HG03064 (cell line): ENCODE measurements around the gene HSF5.

ENCODE experiments used
- ATAC-seq: cut with Tn5 transposase; IDR thresholded peaks from one replicate; pipeline ENCODE4 v1.9.1; 2021; ENCODE audit warnings: low read depth; ENCODE audit not compliant: unreplicated experiment

The HSF5 gene, protein sequence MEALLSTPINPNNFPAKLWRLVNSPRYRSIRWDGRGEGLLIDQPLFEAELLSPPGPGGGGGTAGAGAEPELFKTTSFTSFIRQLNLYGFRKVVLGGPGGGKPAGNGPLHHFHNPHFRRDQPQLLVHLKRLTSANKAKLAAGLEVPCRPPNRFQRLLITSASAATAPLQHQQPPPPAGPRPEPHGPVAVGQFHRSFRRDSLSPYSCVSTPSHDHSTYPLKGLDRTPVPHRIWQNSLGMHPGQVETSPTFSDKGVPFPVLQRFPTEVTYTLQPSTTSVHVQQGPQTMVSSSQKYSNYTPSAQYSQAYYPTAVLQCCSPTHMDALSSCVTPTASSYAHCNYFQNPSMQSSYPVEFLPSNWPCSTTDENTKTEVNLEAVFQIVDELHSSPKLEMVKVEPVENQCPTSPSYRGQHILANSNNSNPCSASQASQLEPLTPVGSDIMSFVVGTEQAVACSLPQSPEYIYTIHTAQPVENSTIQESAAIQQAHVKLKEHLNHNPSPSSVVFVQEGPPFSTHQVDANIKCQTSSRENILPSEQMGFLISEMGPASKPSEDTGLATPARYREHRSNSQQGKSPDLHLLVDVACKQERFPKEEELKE

DNA sequence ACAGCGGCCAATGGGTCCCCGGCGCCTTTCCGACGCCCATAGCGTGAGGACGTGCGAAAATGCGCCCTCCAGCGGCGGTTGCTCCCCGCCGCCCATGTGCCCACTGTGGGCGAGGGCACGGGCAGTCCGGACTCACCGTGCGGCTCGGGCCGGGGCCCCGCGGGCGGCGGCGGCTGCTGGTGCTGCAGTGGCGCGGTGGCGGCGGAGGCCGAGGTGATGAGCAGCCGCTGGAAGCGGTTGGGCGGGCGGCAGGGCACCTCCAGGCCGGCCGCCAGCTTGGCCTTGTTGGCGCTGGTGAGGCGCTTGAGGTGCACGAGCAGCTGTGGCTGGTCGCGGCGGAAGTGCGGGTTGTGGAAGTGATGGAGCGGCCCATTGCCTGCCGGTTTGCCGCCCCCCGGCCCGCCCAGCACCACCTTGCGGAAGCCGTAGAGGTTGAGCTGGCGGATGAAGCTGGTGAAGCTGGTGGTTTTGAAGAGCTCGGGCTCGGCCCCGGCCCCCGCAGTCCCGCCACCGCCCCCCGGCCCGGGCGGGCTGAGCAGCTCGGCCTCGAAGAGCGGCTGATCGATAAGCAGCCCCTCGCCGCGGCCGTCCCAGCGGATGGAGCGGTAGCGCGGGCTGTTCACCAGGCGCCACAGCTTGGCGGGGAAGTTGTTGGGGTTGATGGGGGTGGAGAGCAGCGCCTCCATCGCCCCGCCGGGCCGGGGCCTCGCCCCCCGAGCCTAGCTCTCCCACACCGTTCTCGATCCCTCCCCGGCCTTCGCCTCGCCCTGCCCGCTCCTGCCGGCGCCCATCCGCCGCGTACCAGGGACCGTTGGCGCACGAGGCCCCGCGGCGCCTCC, at the start of gene HSF5:
Gene HSF5, minus strand, starts transcription at position 820 of the 839 bp plus-strand sequence. Its CDS starts 134 bp downstream, at position 686.
- ATAC-seq = no peak

DNA sequence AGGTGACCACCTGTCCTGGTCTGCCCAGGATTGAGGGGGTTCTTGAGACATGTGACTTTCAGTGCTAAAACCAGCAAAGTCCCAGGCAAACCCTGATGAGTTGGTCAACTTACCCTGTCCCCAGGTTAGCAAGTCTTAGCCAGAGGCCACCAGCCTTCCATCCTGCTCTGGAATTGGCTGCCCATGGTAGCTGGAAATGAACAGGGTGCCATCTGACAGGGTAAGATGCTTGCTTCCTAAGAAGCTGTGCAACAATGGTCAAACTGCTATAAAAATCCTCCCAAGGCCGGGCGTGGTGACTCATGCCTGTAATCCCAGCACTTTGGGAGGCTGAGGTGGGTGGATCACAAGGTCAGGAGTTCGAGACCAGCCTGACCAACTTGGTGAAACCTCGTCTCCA, 49.1 kb upstream of the HSF5 start:
- ATAC-seq = no peak

DNA sequence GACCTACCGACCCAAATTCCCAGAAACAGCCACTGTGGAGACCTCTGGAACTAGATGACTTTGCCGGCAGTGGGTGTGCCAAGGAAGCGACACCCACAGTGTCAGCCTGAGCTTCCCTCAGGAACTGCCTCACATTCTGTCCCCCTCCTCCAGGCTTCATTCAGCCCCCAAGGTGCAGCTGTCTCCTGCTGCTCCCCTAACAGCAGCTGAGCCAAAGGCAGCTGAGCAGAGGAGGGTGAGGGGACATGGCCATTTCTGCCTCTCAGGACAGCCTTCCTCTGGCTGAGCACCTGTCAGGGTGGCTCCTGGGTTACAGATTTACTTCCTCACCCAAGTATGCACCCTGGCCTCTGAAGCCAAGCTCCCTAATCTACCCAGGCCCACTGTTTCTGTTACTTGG, 48.3 kb upstream of the HSF5 start:
- no peak for ATAC-seq

DNA sequence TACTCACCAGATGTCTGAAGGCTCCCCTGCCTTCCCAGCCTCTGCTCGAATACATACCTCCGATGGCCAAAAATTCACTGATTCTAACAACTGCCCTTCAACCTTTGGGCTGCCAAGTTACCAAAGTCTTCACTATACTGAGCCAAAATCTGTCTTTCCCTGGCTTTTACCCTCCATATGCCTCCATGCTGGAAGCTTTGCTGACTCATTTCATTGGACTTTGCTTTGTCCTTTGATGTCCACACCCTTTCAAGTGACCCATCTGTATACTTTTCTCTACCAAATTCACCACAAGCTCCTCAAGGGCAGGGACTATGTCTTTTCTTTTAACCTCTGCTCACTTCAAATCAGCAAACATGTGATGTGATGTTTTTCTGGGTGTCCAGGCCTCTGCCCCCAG, 47.2 kb upstream of the HSF5 start:
- ATAC-seq = no peak

DNA sequence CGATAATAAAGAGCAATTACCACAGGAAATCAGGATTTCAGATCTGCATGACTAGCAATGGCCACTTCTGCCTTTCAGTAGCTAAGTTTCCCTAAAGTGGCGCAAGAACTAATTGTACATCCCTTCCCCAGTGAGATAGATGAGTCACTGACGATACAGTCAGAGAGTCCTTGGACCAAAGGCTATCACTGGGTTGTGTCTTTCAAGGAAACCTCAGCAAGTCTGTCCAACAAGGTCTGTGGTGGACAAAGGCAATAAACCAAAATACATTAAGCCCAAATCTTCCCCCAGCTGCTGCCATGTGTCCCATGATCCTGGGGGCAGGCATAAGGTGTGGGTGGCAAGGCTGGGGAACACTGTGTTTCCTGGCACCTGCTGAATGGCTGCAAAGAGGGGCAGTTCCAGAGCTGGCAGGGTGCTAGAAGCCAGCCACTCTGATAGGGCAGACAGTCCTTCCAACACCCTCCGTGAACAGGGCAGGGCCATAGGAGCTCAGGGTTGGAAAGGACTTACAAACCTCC, 46.8 kb upstream of the HSF5 start:
- no peak for ATAC-seq

DNA sequence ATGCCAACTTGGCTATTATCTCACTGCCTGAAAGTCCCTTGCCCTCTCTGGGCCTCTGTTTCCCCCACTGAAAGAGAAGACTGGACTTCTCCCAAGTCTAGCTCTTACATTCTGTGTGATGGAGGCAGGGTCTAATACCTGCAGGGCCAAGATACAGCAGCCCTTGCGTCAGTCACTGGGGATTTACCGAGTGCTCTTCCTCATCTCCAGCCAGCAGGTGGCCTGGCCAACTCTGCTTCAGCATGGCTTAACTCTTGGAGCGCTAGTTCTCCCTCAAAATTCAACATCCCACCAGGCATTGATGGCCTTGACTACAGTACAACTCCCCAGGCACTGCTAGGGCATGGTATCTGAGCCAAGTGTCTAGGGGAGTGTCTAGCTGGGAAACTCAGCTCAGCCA, 46.1 kb upstream of the HSF5 start:
- ATAC-seq = no peak

DNA sequence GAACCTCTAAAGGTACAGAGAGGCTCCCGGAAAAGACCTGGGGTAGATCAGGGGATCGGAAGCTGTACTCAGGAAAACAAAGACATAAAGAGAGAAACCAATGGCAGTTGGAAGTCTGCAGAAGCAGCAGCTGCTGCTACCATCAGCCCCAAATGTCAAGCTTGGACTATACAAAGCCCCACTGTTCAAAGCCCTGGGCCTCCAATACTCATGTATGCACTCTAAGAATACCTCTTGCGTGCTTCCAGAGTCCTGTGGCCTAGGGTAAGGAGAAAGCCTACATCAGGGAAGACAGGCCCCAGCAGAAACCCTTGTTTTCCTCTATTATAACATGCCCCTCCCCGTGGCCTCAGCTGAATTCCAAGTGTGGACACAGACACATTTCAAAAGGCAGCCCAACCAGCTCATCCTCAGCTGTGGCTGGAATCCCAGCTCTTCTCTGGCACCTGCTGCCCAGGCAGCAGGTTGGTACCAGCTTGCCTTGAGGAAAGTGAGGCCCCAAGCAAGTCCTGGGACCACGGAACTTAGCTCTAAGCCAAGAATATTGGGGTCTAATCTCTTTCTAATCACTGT, 45.5 kb upstream of the HSF5 start:
- ATAC-seq = no peak

DNA sequence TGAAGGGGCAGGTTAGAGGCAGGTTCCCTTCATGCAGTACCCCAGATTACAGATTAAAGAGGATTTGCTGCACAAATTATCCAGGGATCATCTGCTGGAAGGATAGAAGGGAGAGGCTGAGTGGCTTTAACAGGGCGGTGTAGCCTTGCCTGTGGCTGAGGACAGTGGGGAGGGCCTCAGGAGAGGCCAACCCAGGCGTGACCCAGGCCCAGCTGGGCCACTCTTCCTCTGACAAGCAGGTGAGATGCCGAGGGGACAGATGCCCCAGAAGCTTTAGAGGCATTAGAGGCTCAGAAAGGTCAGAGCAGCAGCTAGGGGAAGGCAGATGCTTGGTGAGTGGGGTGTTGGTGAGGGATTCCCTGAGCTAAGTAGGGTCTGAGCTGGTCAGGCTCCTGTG, 44.3 kb upstream of the HSF5 start:
- ATAC-seq = no peak

DNA sequence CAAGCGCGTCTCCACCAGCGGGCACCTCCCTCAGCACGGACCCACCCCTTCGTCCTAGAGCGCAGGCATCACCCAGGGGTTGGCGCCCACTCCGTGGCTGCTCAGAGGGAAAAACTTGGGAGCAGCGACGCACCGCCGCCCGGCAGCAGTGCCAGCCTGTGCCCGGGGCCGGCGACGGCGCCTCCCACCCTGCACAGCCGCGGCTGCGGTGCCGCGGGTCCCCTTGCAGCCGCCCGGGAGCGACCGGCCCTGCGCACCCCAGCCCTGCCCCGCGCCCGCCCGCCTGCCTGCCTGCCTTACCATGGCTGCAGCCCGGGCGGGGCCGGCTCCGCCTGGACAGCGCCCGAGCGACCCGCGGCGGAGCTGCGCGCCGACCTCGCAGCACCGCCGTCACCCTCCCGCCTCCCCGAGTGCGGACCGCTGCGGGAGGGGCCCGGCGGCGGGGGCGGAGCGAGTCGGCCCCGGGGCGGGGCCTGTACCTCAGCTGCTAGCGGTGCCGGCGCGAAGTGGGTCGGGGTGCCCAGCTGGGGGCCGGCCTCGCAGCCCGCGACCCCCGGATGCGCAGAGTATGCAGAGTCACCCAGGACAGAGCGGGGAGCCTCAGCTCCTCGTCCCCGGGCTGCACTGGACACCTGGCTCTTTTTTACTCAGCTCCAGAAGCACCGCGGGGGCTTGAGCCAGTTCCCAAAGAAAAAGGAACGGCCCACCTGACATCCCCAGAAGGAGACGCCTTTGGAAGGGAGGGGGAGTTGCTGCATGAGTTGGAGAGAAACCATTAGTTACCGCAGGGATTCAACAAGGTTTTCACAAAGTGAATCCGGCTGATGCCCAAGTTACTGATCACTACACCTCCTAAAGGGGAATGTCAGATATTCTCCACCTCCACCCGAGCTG, 43.7 kb upstream of the HSF5 start:
- ATAC-seq = no peak

DNA sequence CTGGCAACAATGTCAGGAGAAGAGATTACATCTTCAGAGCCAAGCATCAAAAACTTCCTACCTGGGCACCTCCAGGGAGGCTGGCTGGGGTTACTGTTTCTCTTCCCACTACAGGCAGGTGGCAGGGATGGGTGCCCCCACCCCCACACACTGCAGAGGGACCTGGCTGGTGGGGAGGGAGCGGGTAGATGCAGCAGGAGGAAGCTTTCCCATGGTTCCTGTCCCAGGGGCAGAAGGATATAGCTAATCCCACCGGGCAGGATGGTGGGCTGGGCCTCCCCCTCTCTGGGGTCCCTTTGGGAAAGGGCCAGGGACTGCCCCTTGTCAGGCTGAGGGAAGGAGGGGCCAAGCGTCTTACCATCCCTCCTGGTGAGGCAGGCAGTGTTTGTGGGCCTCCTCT, 42.9 kb upstream of the HSF5 start:
- ATAC-seq = no peak

DNA sequence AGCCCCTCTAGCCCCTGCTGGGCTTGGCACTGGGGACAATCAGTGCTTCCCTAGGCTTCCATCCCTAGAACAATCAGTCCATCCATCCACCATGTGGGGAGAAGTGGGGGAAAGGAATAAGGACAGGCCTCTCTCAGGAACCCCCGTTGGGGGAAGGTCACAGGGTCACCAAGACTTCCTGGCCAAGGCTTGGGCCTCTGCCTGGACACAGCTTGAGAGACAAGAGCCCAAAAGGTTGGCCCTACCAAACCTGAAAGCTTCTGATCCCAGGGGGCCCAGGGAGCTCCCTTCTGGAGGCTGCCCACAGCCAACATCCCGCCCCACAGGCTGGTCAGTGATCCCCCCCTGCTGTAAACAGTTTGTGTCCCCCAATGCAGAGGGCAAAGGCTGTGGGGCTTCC, 42.4 kb upstream of the HSF5 start:
- no peak for ATAC-seq

DNA sequence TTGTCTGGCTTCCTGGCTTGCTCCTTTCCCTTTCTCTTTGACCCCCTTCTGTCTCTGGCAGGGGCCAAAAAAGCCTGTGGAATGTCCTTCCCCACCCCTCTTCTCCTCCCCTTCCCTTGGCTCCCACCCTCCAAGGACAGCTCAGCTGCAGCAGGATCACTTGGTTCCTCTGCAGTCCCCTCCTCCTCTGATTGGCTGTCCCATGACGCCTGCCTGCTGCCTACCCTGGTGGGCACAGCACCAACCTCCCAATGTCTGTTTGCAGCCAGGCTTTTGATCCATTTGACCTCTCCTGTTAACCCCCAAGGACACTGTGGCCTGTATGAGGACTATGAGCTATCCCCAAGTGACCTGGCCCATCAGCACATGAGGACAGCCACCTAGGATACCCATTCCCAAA, 41.1 kb upstream of the HSF5 start:
- ATAC-seq = no peak

DNA sequence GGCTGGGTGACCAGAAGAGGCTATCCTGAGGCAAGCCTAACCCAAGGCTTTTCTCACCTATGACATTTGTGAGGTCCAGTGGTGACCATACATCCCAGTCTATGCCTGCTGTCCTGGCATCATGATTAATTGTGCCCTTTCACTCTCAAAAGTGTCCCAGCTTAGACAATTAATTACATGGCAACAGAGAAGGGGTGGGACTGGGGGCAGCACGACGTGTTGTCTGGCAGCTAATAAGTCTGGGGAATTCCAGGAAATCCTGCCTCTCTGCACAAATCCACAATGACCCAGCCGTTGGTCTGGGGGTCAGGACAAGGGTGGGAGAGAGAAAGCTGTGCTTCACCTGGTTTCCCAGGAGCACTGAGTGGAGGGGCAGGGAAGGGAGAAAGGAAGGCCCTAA, 40.2 kb upstream of the HSF5 start:
- no peak for ATAC-seq

DNA sequence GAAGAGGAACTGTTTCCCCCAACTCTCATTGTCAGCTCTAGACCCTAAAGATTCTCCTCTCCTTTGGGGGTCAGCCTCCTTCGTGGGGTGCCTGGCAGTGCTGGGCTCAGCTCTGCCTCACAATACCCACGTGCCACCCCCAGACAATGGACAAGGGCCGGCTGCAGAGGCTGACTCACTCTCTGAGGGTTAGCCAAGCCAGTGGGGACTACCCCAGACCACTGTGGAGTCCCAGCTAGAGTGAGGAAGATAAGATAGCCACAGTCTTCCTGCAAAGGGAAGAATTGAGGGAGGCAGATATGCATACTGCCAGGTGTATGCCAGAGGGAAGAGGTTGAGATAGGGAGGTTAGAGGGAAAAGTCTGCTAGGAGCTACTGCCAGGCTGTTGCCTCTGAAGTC, 39.7 kb upstream of the HSF5 start:
- ATAC-seq = no peak

DNA sequence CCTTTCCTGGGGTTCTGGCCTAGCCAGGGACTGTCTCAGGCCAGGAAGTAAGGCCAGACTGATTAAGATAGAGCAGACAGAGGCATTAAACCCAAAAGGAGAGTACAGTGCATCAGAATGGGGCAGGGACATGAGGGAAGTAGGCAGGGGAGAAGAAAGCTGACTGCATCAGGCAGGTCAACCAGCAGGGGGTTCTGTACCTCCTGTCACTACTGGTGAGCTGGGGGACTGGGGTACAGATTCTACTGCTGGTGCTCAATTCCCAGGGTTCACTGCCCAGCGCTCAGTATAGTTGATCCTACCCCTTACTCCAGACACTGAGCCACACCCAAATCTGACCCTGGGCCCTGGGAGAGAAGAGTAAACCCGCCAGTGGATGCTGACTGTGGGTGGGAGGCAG, 39.1 kb upstream of the HSF5 start:
- no peak for ATAC-seq

DNA sequence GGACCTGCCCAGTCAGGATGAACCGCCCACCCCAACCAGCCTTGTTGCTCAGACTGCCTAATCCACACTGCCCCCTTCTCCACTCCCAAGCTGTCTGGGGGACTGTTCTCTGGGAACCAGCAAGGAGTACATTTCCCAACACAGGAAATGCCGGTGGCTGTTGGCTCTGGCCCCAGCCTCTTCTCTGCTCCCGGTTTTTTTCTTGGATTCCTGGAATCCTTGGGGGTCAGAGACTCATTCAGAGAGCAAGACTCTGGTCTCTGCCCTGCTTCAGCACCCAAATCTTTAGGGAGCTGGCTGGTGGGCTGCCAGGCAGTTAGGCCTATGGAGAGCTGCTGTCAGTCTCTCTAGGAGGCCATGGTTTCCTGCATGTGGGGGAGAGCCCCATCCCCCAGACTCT, 37.0 kb upstream of the HSF5 start:
- no peak for ATAC-seq

DNA sequence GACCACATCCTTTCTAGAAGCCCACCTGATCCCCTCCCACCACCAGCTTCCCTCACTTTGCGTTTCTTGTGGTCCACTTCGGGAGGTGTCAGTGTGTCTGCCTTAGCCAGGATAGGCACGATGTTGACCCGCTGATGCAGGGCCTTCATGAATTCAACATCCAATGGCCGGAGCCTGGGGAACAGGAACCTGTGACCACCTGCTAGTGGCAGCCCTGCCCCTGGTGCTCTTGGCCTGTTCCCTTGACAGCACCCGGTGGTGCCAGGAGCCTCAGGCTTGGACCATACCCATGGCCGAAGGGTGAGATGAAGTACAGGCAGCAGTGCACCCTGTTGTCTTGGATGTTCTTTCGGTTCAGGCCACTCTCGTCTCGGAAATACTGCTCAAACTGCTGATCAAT, 33.5 kb upstream of the HSF5 start:
- ATAC-seq = no peak

DNA sequence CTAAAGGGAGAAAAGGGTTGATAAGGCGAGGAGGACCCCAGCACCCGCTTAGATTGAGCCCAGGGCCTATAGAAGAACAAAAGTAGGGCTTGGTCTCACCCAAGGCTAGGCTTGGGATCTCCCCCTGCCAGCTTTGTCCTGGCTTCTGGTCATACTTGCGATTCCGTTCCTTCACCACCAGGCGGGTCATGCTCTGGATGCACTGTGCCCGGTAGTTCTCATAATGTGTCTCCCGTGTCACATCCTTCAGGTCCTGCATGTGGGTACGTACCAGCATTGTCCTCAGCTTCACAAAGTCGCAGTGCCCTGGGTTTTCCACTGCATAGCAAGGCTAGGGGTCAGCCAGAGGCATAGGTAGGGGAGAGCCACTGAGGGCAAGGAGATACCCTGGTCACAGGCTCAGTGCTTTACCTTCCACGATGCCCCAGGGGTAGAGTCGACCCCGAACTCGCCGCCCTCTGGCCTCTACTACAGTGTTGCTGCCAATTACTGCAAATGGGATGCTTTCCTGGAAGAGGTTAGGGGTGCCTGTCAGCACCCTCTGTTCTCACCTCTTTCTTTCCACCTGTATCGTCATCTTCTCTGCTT, 32.7 kb upstream of the HSF5 start:
- no peak for ATAC-seq

DNA sequence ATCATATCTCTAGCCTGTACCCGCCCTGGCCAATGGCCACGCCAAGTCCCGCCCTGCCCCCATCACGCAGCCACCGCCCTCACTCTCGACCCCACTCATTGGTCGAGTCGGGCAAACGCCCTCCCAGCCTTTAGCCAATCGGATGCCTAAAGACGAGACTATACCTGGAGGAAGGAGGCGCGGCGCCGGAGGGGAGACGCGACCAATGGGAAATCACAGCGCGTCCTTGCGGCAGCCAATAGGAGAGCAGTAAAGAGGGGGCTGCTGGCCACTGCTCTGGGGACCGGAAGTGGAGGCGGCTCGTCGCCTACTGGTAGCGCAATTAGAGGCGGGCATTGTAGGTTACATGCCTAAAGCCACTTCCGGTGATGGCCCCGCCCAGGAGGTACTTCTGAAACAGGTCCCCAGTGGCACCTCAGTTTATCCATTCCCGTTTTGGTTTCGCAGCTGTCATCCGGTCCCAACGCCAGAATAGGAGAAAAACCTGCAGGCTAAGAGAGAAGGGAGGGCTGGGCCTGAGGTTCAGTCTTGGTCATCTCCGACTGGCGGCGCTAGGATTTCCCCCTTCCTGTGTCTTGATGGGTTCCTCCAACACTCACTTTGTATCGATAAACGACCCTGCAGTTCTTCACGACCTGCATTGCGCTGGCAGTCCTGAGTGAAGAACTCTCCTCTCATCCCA, 29.9 kb upstream of the HSF5 start:
- ATAC-seq = peak; percentile 75
